NCI-H2107 treated with DMSO at 0.1 percent for 48 hours (cell line): ENCODE data around the gene SEC14L2.
"Not testable (repeated sequence)": the region's sequence is repeated elsewhere in the genome, so short reads cannot be mapped to it uniquely, and the experiment has no call there.

Experiments used
- DNase-seq: peaks from one replicate; lab custom pipeline; 2025; ENCODE audit not compliant: unreplicated experiment; lab: John Stamatoyannopoulos, UW

SEC14L2 gene

DNA sequence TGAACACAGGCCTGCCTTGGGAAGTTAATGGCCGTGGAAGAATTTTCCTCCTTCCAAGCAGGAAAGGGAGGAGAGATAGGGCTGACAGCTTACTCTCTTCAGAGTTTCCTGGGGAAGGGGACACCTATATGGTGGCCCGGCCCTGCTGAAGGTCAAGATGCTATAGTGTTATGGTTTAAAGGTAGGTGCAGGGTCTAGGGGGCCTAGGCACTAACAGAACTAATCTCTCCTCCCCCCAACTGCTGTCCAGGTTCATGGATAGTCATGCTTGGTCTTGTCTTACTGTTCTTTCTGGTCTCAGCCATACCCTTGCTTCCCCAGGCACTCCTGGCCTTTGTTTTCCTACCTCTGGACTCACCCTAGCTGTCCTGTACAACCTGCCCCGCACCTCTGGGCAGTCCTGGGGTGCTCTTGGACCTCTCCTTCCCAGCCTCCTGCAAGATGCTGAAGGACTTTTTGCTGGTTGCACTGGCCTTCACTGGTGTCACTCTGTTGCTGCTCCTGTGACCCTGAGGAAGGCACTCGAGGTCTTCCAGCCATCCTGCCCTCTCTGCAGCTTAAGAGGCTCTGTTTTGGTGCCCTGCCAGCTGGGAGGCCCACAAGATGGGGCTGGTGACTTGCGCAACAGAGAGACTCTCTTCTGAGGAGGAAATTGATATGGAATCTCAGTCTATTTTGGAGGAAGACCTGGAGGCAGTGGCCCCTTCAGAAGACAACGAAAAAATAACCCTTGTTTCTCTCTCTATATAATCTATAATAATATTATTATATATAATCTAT, 57.1 kb downstream of the SEC14L2 start:
- DNase-seq: peak; percentile 12

DNA sequence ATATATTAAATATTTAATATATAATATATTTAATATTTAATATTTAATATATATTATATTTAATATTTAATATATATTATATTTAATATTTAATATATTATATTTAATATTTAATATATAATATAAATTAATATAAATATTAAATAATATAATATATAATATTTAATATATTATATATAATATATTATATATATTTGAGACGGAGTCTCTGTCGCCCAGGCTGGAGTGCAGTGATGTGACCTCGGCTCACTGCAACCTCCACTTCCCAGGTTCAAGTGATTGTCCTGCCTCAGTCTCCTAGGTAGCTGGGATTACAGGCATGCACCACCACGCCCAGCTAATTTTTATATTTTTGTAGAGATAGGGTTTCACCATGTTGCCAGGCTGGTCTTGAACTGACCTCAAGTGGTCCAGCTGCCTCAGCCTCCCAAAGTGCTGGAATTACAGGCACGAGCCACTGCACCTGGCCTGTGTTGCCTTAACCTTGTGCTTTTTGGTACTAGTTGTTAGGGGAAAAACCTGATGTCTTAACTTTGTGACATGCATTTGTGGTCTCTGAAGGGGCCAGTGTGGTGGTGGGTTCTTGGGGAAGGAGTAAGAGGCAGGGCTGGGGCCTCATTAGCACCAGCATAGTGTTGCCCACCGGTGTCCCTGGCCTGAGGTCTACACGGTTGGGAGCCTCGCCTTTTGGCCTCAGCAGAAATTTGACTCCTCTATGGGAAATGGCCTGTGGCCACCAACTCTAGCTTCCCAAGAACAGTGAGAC, 58.4 kb downstream of the SEC14L2 start:
- DNase-seq: no peak

DNA sequence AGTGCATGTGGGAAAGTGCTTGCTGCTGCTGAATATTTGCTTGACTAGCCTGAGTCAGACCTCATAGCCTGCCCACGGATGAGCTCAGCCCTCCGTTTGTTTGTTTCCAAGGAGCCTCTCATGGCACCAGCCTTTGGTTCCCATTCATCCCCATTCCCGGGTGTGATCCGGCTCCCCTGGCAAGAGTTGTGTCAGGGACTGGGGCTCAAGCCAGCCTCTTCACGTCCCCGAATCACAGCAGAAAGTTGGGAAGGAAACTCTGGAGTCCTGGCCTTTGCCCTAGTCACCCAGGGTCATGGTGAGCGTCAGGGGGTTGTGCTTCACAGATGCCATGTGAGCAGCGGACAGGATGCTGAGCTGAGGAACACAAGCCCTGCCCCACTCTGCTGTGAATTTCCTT, 61.2 kb downstream of the SEC14L2 start:
- DNase-seq: no peak

DNA sequence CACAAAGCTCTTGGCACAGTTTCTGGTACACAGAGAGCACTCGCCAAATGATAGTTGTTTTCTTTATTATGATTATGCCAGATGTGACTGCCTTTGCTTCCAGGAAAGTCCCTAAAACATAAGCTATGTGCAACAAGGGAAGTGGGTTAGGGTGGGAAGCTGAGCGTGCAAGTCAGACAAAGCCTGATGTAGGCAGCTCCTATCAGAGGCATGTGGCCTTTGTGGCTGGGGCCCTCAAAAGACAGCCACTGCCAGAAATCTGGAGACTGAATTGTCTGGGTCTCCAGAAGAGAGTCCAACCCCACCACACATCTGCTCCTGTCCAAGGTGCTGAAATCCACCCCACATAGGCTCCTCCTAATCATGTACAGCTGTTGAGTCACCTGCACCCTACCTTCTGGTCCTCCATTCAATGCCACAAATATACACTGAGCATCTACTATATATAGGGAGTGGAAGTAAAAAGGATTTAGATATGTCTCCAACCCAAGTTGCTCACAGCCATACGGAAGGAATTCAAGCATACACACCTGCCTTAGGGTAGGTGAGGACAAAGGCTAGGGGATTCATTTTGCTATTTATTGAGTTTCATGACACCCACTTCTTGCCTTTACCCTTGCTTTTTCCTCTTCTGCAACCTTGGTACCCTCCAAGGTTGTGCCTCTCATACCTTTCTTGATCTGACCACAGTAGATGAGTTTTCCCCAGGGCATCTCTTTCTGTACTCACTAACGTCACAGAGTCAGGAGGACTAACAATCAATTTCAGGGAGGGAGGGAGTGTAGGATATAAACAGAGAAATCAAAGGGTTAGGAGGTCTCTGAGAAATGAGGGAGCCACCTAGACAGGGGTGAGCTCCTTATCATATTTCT, 62.6 kb downstream of the SEC14L2 start:
- no peak for DNase-seq

DNA sequence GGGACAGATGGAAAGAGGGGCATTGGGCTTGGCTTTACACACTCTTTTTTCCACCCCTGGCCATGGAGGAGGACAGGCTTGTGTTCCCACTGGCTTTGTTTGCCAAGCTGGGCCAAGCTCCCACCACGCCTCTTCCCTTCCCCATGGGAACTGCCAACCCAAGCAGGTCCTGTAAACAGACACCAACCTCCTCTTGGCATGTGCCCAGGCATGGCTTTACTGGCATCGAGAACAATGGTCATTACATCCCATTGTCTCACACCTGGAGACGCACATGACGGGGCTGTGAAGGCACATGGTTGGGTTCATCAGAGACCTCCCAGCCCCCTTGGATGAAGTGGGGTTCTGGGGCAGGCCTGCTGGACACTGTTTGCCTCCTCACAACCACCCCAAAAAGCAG, 63.3 kb downstream of the SEC14L2 start:
- DNase-seq: peak; percentile 29

DNA sequence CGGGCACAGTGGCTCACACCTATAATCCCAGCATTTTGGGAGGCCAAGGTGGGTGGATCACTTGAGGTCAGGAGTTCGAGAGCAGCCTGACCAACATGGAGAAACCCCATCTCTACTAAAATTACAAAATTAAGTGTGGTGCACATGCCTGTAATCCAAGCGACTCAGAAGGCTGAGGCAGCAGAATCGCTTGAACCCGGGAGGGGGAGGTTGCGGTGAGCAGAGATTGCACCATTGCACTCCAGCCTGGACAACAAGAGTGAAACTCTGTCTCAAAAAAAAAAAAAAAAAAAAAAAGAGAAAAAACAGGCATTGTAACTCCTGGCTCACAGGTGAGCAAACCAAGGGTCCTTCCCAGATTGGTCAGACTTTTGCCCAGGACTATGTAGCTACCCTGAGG, 63.7 kb downstream of the SEC14L2 start:
- DNase-seq: not testable (repeated sequence)

DNA sequence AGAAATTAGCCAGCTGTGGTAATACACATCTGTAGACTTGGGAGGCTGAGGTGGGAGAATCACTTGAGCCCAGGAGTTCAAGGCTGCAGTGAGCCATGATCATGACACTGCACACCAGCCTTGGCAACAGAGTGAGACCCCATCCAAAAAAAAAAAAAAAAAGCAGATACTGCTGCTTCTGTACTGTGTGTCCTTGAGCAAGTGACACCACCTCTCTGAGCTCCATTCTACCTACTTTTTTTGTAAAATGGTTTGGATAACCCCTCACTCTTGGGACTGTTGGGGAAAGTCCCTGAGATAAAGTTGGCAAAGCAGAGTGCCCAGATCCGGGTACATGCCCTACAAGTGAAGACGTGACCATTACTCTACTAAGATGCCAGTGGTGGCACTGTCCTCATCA, 72.3 kb downstream of the SEC14L2 start:
- DNase-seq: no peak

DNA sequence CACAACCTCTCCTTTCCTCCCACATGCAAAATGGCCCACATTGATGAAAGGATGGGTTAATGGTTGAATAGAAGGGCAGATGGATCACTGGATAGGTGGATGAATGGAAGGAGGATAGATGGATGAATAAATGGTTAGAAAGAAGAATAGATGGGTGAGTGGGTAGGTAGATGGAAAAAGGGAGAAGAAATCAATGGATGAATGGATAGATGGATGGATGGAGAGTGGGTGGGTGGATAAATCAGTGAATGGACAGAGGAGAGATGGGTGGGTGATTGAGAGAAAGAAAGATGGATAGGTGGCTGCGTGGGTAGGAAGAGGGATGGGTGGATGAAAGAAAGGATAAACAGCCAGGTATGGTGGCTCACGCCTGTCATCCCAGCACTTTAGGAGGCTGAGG, 73.8 kb downstream of the SEC14L2 start:
- DNase-seq: no peak

DNA sequence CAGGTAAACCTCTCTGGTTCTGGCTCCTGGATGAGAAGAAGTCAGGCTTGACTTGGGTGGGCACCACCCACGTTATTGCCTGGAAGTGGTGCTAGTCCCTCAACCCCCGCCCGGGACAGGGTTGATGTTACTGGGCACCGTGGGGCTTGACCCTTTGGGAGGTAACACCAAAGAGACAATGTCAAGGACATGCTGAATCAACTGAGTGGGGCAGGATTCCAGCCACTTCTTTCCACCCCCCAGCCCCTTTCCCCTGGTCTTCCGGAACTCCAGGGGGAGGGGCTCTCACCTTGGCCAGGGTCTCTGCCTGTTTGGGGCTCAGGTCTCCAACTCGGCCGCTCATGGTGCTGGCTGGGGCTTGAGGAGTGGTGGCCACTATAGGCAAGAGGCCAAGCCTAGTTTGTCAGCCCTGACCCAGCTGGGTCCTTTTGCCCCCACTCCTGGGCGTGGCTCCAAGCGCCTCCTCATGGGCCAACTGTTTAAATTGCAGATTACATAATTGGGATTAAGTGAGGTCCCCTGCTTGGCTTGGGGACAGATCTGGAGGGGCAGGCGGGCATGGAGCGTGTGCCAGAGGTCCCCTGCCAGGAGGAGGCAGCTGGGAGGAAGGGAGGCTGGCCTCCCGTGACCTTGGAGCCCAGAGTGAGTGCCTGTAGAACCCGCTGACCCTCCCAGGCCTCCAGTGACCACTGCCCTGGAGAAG, 74.9 kb downstream of the SEC14L2 start, which contains the start of gene SEC14L3:
Gene SEC14L3, minus strand, starts transcription at position 402 of the 703 bp plus-strand sequence. Its CDS starts 59 bp downstream, at position 343.
- no peak for DNase-seq

DNA sequence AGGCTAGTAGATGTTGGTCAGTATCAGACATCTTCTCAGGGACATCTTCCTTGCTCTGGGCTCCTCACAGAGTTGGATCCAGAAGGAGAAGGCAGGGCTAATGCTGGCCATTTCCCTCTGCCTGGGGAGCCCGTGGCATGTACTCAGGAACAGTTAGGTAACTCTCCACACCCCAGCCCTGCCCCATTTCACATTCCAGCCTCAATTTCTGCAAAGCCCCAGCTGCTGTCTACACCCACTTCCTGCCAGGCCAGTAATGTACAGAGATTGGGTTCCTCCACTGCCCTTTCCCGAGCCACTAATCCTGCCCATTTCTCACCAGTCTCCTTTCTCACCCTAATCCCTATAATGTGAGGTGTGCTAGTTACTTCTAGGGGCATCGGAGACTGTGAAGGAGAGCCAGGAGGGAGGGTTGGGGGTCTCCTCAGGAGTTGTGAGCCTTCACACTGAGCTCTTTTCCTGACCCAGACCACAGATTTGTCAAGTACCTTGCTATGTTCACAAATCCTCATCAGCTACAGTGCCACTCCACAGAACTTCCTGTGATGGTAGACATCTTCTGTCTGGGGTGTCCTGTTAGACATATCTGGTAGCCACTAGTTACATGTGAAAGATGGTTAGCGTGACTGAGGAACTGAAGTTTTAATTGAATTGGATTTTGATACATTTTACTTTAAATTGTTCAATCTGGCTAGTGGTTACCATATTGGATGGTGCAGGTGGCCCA, 76.3 kb downstream of the SEC14L2 start:
- DNase-seq: no peak

DNA sequence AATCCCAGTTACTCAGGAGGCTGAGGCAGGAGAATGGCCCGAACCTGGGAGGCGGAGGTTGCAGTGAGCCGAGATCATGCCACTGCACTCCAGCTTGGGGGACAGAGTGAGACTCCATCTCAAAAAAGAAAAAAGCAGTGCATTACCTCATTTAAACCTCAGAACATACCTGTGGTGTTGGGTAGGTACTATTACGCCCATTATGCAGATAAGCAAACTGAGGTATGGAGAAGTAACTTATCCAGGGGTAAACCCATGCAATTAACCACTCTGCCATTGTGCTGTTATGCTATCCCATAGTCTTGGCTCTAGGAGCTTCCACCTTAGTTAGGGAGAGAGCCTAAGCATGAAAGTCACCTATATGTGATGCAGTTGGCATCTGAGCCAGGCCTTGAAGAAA, 77.3 kb downstream of the SEC14L2 start:
- DNase-seq: no peak
